HEK293 (cell line): ENCODE measurements around the gene POMT2.

Source experiments
- EGR2 ChIP-seq: fragments of 450-650 bp; formaldehyde crosslinking; IDR thresholded peaks from 2 replicates; pipeline ENCODE4 v1.5.1; 2016; ENCODE audit warnings: low read depth, missing biosample characterization, missing genetic modification characterization
- KLF10 ChIP-seq: fragments of 450-650 bp; IDR thresholded peaks from 2 replicates; pipeline ENCODE4 v1.5.1; 2018; ENCODE audit warnings: missing biosample characterization, mild to moderate bottlenecking, missing genetic modification characterization
- REPIN1 ChIP-seq: fragments of 450-650 bp; formaldehyde crosslinking; IDR thresholded peaks from 2 replicates; pipeline ENCODE4 v1.5.1; 2017; ENCODE audit warnings: missing biosample characterization, missing genetic modification characterization, low read depth
- REST ChIP-seq: fragments of 450-650 bp; formaldehyde crosslinking; IDR thresholded peaks from 2 replicates; pipeline ENCODE4 v1.5.1; 2016; ENCODE audit warnings: missing biosample characterization, missing genetic modification characterization
- ZBTB7A ChIP-seq: fragments of 450-650 bp; formaldehyde crosslinking; IDR thresholded peaks from 2 replicates; pipeline ENCODE4 v1.5.1; 2016; ENCODE audit warnings: low read depth, missing biosample characterization, missing genetic modification characterization
- ZNF585B ChIP-seq: fragments of 450-650 bp; formaldehyde crosslinking; IDR thresholded peaks from 2 replicates; pipeline ENCODE4 v1.5.1; 2016; ENCODE audit warnings: missing biosample characterization, missing genetic modification characterization
- ZNF670 ChIP-seq: fragments of 450-650 bp; formaldehyde crosslinking; IDR thresholded peaks from 2 replicates; pipeline ENCODE4 v1.5.1; 2016; ENCODE audit warnings: missing biosample characterization, missing genetic modification characterization, low read depth
- TF ChIP-seq, protein P1 (sequence below): fragments of 450-650 bp; formaldehyde crosslinking; IDR thresholded peaks from 2 replicates; pipeline ENCODE4 v1.5.1; 2016; ENCODE audit warnings: missing biosample characterization, missing genetic modification characterization

GRCh38 chr14:77267937-77268699 lies 52.6 kb downstream of the POMT2 start:
- TF ChIP-seq, protein P1, sequence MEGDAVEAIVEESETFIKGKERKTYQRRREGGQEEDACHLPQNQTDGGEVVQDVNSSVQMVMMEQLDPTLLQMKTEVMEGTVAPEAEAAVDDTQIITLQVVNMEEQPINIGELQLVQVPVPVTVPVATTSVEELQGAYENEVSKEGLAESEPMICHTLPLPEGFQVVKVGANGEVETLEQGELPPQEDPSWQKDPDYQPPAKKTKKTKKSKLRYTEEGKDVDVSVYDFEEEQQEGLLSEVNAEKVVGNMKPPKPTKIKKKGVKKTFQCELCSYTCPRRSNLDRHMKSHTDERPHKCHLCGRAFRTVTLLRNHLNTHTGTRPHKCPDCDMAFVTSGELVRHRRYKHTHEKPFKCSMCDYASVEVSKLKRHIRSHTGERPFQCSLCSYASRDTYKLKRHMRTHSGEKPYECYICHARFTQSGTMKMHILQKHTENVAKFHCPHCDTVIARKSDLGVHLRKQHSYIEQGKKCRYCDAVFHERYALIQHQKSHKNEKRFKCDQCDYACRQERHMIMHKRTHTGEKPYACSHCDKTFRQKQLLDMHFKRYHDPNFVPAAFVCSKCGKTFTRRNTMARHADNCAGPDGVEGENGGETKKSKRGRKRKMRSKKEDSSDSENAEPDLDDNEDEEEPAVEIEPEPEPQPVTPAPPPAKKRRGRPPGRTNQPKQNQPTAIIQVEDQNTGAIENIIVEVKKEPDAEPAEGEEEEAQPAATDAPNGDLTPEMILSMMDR (tag by site-specific recombination): no peak
- no peak for TF ChIP-seq ZBTB7A (tag by site-specific recombination)
- no peak for TF ChIP-seq ZNF585B (tag by site-specific recombination)
- TF ChIP-seq KLF10 (tag by site-specific recombination): no peak
- no peak for TF ChIP-seq EGR2 (tag by site-specific recombination)
- TF ChIP-seq ZNF670 (tag by site-specific recombination): no peak
- no peak for TF ChIP-seq REST (tag by site-specific recombination)
- no peak for TF ChIP-seq REPIN1
